ENCODE results near the gene PLK4.

DNA sequence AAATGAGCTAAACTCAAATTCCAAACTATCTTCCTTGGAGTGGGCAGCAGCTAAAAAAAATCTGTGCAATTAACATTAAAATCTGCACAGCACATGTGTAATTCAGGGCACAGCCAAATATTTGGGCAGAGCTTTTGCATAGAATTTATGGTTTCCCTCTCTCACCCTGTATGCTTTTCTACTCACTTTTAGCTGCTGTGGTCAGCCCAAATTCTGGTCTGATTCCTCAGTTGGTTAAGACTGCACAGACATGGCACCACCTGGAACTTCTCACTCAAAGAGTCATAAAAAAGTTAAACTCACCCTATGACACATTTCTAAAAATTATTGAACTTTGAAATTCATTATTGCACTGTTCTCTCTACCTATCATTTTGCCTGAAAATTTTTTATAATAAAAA is 4.9 kb upstream of the PLK4 start:
- TF ChIP-seq, protein P1, sequence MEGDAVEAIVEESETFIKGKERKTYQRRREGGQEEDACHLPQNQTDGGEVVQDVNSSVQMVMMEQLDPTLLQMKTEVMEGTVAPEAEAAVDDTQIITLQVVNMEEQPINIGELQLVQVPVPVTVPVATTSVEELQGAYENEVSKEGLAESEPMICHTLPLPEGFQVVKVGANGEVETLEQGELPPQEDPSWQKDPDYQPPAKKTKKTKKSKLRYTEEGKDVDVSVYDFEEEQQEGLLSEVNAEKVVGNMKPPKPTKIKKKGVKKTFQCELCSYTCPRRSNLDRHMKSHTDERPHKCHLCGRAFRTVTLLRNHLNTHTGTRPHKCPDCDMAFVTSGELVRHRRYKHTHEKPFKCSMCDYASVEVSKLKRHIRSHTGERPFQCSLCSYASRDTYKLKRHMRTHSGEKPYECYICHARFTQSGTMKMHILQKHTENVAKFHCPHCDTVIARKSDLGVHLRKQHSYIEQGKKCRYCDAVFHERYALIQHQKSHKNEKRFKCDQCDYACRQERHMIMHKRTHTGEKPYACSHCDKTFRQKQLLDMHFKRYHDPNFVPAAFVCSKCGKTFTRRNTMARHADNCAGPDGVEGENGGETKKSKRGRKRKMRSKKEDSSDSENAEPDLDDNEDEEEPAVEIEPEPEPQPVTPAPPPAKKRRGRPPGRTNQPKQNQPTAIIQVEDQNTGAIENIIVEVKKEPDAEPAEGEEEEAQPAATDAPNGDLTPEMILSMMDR (IDR thresholded peaks at IDR 0.05): no peak
- TF ChIP-seq POLR2A (IDR thresholded peaks at IDR 0.05): no peak
- no peak for TF ChIP-seq POLR2AphosphoS5 (IDR thresholded peaks at IDR 0.05)
- TF ChIP-seq EP300 (IDR thresholded peaks at IDR 0.05): no peak
